ENCODE measurements around the gene SLC46A1. TPM values are rescaled to one million over a fixed set of nuclear protein-coding genes. Genes with fewer than 3 reads are reported as not detected.

Gene SLC46A1
- polyA plus RNA-seq, 1 donor, result 13.7 TPM

DNA sequence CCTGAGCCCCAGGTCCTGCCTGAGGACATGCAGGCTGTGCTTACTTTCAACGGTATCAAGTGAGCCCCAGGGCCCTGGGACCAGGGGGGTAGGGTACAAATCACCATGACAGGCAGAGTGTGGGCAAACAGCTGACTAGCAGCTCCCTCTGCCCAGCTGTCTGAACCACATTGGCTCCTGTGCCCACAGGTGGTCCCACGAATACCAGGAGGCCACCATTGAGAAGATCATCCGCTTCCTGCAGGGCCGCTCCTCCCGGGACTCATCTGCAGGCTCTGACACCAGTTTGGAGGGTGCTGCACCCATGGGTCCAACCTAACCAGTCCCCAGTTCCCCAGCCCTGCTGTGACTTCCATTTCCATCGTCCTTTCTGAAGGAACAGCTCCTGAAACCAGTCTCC lies 10.0 kb downstream of the SLC46A1 start:
- no peak for DNase-seq
- H3K9me3 ChIP-seq (ENCODE audit: control insufficient read depth, low read depth, low read length), result no peaks in the 10 kb centered on the region
- peak overlapping the region; percentile 72 for H3K27ac ChIP-seq (ENCODE audit: low read length)
- peaks cover 63% of the 10 kb centered on the region for H3K36me3 ChIP-seq (ENCODE audit: control insufficient read depth, insufficient read depth, low read length)
- peaks cover 73% of the 10 kb centered on the region for H3K4me1 ChIP-seq (ENCODE audit: control insufficient read depth, insufficient read depth, low read length)
- H3K4me3 ChIP-seq (ENCODE audit: low read length), result no peak overlapping the region
- no peaks in the 10 kb centered on the region for H3K27me3 ChIP-seq (ENCODE audit: control insufficient read depth, insufficient read depth, low read length)
- whole genome bisulfite sequencing (ENCODE audit: insufficient coverage, low lambda C conversion rate), result no CpG with 5 or more reads among the region's 6 CpGs

- Histone ChIP-seq H3K36me3 (ENCODE audit: control insufficient read depth, insufficient read depth, low read length) (peaks cover 64% of the 10 kb centered on the region), H3K27ac (ENCODE audit: low read length) (peak overlapping the region; percentile 72), H3K4me1 (ENCODE audit: control insufficient read depth, insufficient read depth, low read length) (peaks cover 75% of the 10 kb centered on the region)
These were observed 10.6 kb downstream of the SLC46A1 start for GRCh38 chr17:28395426-28395825.

GRCh38 chr17:28394337-28395116 lies 11.5 kb downstream of the SLC46A1 start:
- peaks cover 79% of the 10 kb centered on the region for H3K4me1 ChIP-seq (ENCODE audit: control insufficient read depth, insufficient read depth, low read length)
- peaks cover 60% of the 10 kb centered on the region for H3K36me3 ChIP-seq (ENCODE audit: control insufficient read depth, insufficient read depth, low read length)
- H3K9me3 ChIP-seq (ENCODE audit: control insufficient read depth, low read depth, low read length), result no peaks in the 10 kb centered on the region
- DNase-seq, result peak in 1 of 2 donors; percentile 74
- H3K4me3 ChIP-seq (ENCODE audit: low read length), result no peak overlapping the region
- no peaks in the 10 kb centered on the region for H3K27me3 ChIP-seq (ENCODE audit: control insufficient read depth, insufficient read depth, low read length)
- peak overlapping the region; percentile 72 for H3K27ac ChIP-seq (ENCODE audit: low read length)
- 60% methylated on average over 1 of the region's 7 CpGs for WGBS (ENCODE audit: insufficient coverage, low lambda C conversion rate)

More at GRCh38 chr17:28395426-28395825, 10.6 kb downstream of the SLC46A1 start:
- WGBS (ENCODE audit: insufficient coverage, low lambda C conversion rate), result no CpG with 5 or more reads among the region's 2 CpGs
- Histone ChIP-seq H3K27me3 (ENCODE audit: control insufficient read depth, insufficient read depth, low read length) (no peaks in the 10 kb centered on the region), H3K4me3 (ENCODE audit: low read length) (no peak overlapping the region), H3K9me3 (ENCODE audit: control insufficient read depth, low read depth, low read length) (no peaks in the 10 kb centered on the region)
- DNase-seq, result no peak

DNA sequence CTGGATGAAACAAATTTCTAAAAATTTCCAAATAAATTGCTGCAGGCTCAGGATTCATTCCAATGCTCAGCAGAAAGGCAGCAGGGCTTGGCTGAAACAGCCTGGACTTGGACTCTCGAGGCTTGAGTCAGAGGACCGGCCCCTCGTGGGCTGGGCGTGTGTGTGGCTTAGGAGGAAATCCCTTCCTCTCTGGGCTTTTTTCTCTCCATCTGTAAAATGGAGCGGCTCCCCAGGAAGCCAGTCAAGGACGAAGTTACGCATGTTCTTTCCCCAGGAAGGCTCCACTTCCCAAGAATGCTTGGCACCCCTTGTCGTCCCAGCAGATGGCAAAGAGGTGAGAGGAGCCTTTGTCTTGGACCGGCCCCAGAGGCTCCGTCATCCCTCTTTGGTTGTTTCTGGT lies 13.5 kb downstream of the SLC46A1 start:
- no peaks in the 10 kb centered on the region for H3K9me3 ChIP-seq (ENCODE audit: control insufficient read depth, low read depth, low read length)
- H3K36me3 ChIP-seq (ENCODE audit: control insufficient read depth, insufficient read depth, low read length), result peaks cover 56% of the 10 kb centered on the region
- no peaks in the 10 kb centered on the region for H3K27me3 ChIP-seq (ENCODE audit: control insufficient read depth, insufficient read depth, low read length)
- no peak for DNase-seq
- WGBS (ENCODE audit: insufficient coverage, low lambda C conversion rate), result 80% methylated on average over 2 of the region's 10 CpGs
- H3K27ac ChIP-seq (ENCODE audit: low read length), result no peak overlapping the region
- H3K4me3 ChIP-seq (ENCODE audit: low read length), result no peak overlapping the region
- H3K4me1 ChIP-seq (ENCODE audit: control insufficient read depth, insufficient read depth, low read length), result peaks cover 64% of the 10 kb centered on the region

DNA sequence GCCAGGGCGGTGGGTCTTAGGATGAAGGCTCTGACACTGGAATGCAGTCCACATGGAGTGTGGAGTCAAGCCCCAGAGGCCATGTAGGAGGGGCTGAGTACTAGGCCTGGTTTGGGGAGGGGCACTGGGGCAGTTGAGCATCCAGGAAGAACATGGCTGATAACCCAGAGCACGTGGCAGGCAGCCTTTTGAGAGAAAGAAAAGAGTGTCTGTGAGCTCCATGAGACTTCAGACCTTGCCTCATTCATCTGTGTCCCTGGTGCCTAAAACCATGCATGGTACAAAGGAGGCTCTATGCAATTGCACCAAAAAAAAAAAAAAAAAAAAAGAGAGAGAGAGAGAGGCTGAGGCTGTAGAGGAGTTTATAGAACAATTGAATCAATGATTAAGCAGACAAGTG lies 14.6 kb downstream of the SLC46A1 start:
- Histone ChIP-seq H3K9me3 (ENCODE audit: control insufficient read depth, low read depth, low read length) (no peaks in the 10 kb centered on the region), H3K36me3 (ENCODE audit: control insufficient read depth, insufficient read depth, low read length) (peaks cover 45% of the 10 kb centered on the region), H3K27ac (ENCODE audit: low read length) (no peak overlapping the region), H3K27me3 (ENCODE audit: control insufficient read depth, insufficient read depth, low read length) (no peaks in the 10 kb centered on the region), H3K4me3 (ENCODE audit: low read length) (no peak overlapping the region), H3K4me1 (ENCODE audit: control insufficient read depth, insufficient read depth, low read length) (peaks cover 56% of the 10 kb centered on the region)
- DNase-seq, result no peak
- whole genome bisulfite sequencing (ENCODE audit: insufficient coverage, low lambda C conversion rate), result no CpG with 5 or more reads among the region's 2 CpGs

DNA sequence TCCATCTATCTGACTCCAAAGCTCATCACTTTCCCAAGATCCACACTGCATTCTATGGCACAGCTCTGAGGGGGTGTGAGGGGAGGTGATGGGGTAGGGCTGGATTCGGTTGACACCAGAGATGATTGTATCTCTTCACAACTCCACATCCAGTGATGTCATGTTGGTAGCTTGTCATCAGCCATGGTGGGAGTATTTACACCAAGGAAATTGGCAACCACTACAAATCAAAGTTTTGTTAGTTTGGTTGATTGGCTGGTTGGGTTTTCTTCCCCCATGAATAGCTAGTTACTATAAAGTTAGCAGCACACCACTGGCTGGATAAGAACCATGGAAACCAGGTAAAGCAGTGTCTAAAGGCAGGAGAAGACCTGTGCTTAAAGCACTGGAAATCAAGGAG lies 15.0 kb downstream of the SLC46A1 start:
- Histone ChIP-seq H3K9me3 (ENCODE audit: control insufficient read depth, low read depth, low read length) (no peaks in the 10 kb centered on the region), H3K4me3 (ENCODE audit: low read length) (no peak overlapping the region), H3K36me3 (ENCODE audit: control insufficient read depth, insufficient read depth, low read length) (peaks cover 41% of the 10 kb centered on the region), H3K27me3 (ENCODE audit: control insufficient read depth, insufficient read depth, low read length) (no peaks in the 10 kb centered on the region), H3K27ac (ENCODE audit: low read length) (no peak overlapping the region), H3K4me1 (ENCODE audit: control insufficient read depth, insufficient read depth, low read length) (peaks cover 52% of the 10 kb centered on the region)
- no peak for DNase-seq
- WGBS (ENCODE audit: insufficient coverage, low lambda C conversion rate), result no CpG with 5 or more reads among the region's 1 CpG

GRCh38 chr17:28390563-28390962 lies 15.4 kb downstream of the SLC46A1 start:
- H3K36me3 ChIP-seq (ENCODE audit: control insufficient read depth, insufficient read depth, low read length), result peaks cover 37% of the 10 kb centered on the region

GRCh38 chr17:28390141-28390540 lies 15.9 kb downstream of the SLC46A1 start:
- H3K9me3 ChIP-seq (ENCODE audit: control insufficient read depth, low read depth, low read length), result no peaks in the 10 kb centered on the region
- no peak for DNase-seq
- no peaks in the 10 kb centered on the region for H3K27me3 ChIP-seq (ENCODE audit: control insufficient read depth, insufficient read depth, low read length)
- peaks cover 36% of the 10 kb centered on the region for H3K36me3 ChIP-seq (ENCODE audit: control insufficient read depth, insufficient read depth, low read length)
- H3K4me1 ChIP-seq (ENCODE audit: control insufficient read depth, insufficient read depth, low read length), result peaks cover 52% of the 10 kb centered on the region
- H3K4me3 ChIP-seq (ENCODE audit: low read length), result no peak overlapping the region
- H3K27ac ChIP-seq (ENCODE audit: low read length), result no peak overlapping the region
- WGBS (ENCODE audit: insufficient coverage, low lambda C conversion rate), result no CpG with 5 or more reads among the region's 1 CpG

More at GRCh38 chr17:28390563-28390962, 15.4 kb downstream of the SLC46A1 start:
- Histone ChIP-seq H3K4me3 (ENCODE audit: low read length) (no peak overlapping the region), H3K4me1 (ENCODE audit: control insufficient read depth, insufficient read depth, low read length) (peaks cover 52% of the 10 kb centered on the region), H3K27me3 (ENCODE audit: control insufficient read depth, insufficient read depth, low read length) (no peaks in the 10 kb centered on the region), H3K27ac (ENCODE audit: low read length) (no peak overlapping the region), H3K9me3 (ENCODE audit: control insufficient read depth, low read depth, low read length) (no peaks in the 10 kb centered on the region)
- DNase-seq, result no peak
- WGBS (ENCODE audit: insufficient coverage, low lambda C conversion rate), result no CpG with 5 or more reads among the region's 2 CpGs

DNA sequence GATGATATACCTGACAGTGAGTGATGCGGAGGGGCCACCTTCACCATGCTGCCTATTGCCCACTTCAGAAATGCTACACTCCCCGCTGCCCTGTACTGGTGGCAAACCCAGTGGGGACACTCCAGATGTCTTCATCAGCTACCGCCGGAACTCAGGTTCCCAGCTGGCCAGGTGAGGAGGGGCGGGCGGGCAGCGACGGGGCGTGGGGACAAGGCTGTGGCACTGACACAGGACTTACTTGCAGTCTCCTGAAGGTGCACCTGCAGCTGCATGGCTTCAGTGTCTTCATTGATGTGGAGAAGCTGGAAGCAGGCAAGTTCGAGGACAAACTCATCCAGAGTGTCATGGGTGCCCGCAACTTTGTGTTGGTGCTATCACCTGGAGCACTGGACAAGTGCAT lies 17.9 kb downstream of the SLC46A1 start:
- Histone ChIP-seq H3K36me3 (ENCODE audit: control insufficient read depth, insufficient read depth, low read length) (peaks cover 36% of the 10 kb centered on the region), H3K9me3 (ENCODE audit: control insufficient read depth, low read depth, low read length) (no peaks in the 10 kb centered on the region), H3K27ac (ENCODE audit: low read length) (no peak overlapping the region), H3K4me3 (ENCODE audit: low read length) (no peak overlapping the region), H3K27me3 (ENCODE audit: control insufficient read depth, insufficient read depth, low read length) (no peaks in the 10 kb centered on the region), H3K4me1 (ENCODE audit: control insufficient read depth, insufficient read depth, low read length) (peaks cover 50% of the 10 kb centered on the region)
- WGBS (ENCODE audit: insufficient coverage, low lambda C conversion rate), result no CpG with 5 or more reads among the region's 11 CpGs
- DNase-seq, result no peak

DNA sequence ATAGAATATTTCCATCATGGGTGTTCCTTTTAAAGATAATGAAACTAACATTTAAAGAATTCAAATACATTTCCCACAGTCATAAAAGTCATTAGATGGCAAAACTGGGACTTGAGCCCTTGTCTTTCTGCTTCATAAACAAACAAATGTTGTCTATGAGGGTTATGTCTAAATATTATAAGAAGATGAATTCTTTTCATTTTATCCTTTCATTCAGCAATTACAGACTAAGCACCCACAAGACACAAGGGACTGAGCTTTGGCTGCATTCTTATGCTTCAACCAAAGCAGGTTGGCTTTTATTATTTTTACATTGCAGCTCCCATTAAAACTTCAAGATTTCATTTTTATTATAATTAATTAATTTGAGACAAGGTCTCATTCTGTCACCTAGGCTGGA lies 19.6 kb downstream of the SLC46A1 start:
- no peak for DNase-seq
- Histone ChIP-seq H3K36me3 (ENCODE audit: control insufficient read depth, insufficient read depth, low read length) (peaks cover 27% of the 10 kb centered on the region), H3K9me3 (ENCODE audit: control insufficient read depth, low read depth, low read length) (no peaks in the 10 kb centered on the region), H3K4me1 (ENCODE audit: control insufficient read depth, insufficient read depth, low read length) (peaks cover 44% of the 10 kb centered on the region), H3K27ac (ENCODE audit: low read length) (no peak overlapping the region), H3K27me3 (ENCODE audit: control insufficient read depth, insufficient read depth, low read length) (peaks cover 5% of the 10 kb centered on the region), H3K4me3 (ENCODE audit: low read length) (no peak overlapping the region)

- no CpG with 5 or more reads among the region's 8 CpGs for WGBS (ENCODE audit: insufficient coverage, low lambda C conversion rate)
- Histone ChIP-seq H3K36me3 (ENCODE audit: control insufficient read depth, insufficient read depth, low read length) (peaks cover 17% of the 10 kb centered on the region), H3K4me3 (ENCODE audit: low read length) (peak overlapping the region; percentile 64), H3K4me1 (ENCODE audit: control insufficient read depth, insufficient read depth, low read length) (peaks cover 47% of the 10 kb centered on the region), H3K27me3 (ENCODE audit: control insufficient read depth, insufficient read depth, low read length) (peaks cover 6% of the 10 kb centered on the region), H3K9me3 (ENCODE audit: control insufficient read depth, low read depth, low read length) (no peaks in the 10 kb centered on the region), H3K27ac (ENCODE audit: low read length) (peak overlapping the region; percentile 83)
- DNase-seq, result peak in 1 of 2 donors; percentile 37
These were observed 20.6 kb downstream of the SLC46A1 start for GRCh38 chr17:28385406-28385805.
